Dermis microvascular lymphatic vessel endothelial cell (primary cell): ENCODE measurements around the gene IL36A. TPM values are rescaled to one million over a fixed set of nuclear protein-coding genes. Genes with fewer than 3 reads are reported as not detected.

ENCODE experiments used
- DNase-seq, 2 donors: peaks; one replicate each; pipeline versions ENCODE4 v3.0.0 to v3.0.0-alpha.2; 2010; ENCODE audit warnings: low read depth in 2 of 2
- total RNA-seq: library from RNA; depleted of rRNA; stranded (reverse); fragments of >200 nt; gene quantifications from 2 replicates; pipeline ENCODE4 v1.2.1, GENCODE V29; 2014

The IL36A gene
- total RNA-seq, 1 donor from 2014 or later = not detected

GRCh38 chr2:113050921-113051895, 45.9 kb downstream of the IL36A start:
- no peak for DNase-seq

GRCh38 chr2:113052396-113052917, 47.2 kb downstream of the IL36A start, which contains the start of gene IL36B:
TSS of gene IL36B (minus strand) at chr2:113052867.
- no peak for DNase-seq

GRCh38 chr2:113053666-113054065, 48.4 kb downstream of the IL36A start:
- DNase-seq = no peak

- DNase-seq = no peak
Observed at GRCh38 chr2:113054066-113054465, 48.8 kb downstream of the IL36A start.

- DNase-seq = no peak
Observed at GRCh38 chr2:113056521-113056920, 51.3 kb downstream of the IL36A start.

GRCh38 chr2:113057117-113057516, 51.9 kb downstream of the IL36A start:
- no peak for DNase-seq

Other genes with a start within 250 kb of the IL36A start
- gene CKAP2L, start 240.8 kb upstream of the IL36A start, total RNA-seq = 2.0 and 3.1 TPM in 2 replicates
- gene IL1A, start 221.0 kb upstream of the IL36A start, total RNA-seq = not detected in 2 replicates
- not detected in 2 replicates for gene IL1B, start 168.7 kb upstream of the IL36A start, total RNA-seq
- gene IL37, start 94.3 kb upstream of the IL36A start, total RNA-seq = not detected in 2 replicates
- gene IL36G, start 27.5 kb upstream of the IL36A start, total RNA-seq = not detected in 2 replicates
- not detected in 2 replicates for gene IL36B, start 47.4 kb downstream of the IL36A start, total RNA-seq
- not detected in 2 replicates for gene IL36RN, start 53.7 kb downstream of the IL36A start, total RNA-seq
- not detected in 2 replicates for gene IL1F10, start 62.5 kb downstream of the IL36A start, total RNA-seq
- gene IL1RN, start 122.1 kb downstream of the IL36A start, total RNA-seq = not detected in 2 replicates
- gene PSD4, start 168.5 kb downstream of the IL36A start, total RNA-seq = 0.39 and 0.51 TPM in 2 replicates